ENCODE results near the gene AFAP1.
A peak's percentile ranks its signal among the peaks of the same experiment; 100 is the strongest.

The AFAP1 gene

DNA sequence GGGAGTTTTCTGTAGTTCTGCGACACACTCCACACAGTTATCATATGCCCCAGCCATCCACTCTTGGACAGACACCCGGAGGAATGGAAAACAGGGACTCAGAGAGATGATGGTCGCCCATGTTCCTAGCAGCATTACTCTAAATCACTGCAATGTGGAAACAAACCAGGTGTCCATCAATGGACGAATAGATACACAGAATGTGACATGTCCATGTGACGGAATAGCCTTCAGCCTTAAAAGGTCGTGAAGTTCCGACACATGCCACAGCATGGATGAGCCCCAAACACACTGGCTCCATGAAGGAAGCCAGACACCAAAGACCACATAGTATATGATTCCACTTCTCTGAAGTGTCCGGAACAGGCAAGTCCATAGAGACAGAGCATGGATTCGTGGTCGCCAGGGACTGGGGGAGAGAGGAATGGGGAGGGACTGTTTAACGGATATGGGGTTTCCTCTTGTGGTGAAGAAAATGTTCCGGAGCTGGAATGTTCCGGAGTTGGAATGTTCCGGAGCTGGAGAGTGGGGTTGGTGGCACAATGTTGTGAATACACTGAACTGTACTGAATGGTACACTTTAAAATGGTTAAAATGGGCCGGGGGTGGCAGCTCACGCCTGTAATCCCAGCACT is 28.7 kb upstream of the AFAP1 start:
- DNase-seq (ENCODE audit: low read depth), result no peak

DNA sequence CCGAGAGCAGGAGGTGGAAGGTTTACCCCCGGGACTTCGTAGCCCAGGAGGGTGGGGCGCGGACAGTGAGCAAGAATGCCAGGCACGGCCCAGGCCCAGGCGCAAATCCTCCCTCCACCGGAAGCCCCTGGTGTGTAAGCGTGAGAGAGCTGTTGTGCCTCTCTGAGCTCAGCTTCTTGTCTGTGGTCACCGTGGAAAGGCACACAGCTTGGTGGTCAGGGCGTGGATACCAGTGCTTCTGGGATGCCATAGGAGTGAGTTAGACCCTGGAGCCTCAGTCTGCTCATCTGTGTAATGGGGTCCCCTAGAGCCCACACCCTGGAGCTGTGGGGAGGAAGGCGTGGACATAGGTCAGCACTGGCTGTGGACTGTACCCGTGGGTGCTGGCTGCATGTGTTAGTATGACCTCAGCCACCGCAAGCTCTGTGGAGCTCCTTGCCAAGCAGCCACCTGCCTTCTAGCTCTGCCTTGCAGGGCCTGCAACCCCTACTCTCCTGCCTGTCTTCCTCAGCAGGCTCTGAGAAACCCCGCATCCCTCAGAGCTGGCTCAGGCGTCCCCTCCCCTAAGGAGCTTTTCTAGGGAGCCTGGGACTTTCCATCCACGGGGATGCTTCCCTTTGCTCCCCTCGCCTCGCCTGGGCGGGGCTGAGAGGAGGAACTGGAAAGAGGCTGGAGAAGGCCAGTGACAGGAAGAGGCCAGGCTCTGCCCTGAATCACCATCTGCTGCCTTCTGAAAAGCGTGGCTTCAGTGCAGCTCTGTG is 28.0 kb upstream of the AFAP1 start:
- no peak for DNase-seq (ENCODE audit: low read depth)

DNA sequence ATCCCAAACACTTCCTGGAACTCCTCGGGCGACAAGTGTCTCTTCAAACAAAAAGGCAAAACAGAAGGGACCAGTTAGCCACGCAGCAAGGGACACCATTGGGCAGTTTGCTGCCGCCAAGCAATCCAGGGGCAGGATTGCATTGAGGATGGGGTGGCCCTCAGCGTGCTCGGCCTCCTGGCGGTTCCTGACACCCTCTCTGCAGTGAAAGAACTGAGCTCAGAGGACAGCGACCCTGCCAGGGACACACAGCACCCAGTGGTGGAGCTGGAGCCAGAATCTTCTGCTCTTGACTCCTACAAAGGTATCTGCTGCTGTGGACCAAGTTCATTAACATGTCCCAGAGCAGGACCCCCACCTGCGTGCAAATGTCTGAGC is 27.4 kb upstream of the AFAP1 start:
- no peak for DNase-seq (ENCODE audit: low read depth)

DNA sequence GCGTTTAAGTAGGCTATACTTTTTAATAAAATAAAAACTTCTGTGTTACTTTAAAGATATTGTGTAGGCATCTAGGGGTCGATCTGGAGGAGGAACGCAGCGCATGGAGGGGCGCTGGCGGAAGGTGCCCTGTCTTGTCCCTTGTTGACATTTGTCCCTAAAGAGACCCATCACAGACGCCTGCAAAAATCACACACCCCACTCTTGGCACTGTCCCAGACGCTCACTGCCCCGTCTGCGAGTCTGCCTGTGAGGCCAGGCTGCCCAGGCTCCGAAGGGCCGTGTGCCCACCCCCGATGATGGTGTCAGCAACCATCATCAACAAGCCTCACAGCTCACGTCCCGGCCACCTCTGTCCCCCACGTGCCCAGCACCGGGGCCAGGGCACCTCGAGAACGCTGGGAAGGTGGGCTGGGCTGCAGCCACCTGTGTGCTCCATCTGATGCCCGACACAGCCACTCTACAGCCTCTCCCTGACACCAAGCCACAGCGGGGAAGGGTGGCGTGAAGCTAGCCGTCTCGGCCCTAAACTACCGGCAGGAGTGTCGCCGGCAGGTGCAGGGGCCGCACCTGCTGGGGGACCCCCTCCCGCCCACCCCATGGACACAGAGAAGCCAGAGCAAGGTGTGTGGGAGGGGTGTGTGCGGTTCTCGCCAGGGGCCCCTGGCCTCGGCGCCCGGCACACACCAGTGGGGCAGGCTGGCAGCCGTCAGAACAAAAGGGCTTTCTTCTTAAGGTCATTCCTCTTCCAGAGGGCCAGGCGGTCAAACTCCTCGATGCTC is 26.8 kb upstream of the AFAP1 start:
- no peak for DNase-seq (ENCODE audit: low read depth)

DNA sequence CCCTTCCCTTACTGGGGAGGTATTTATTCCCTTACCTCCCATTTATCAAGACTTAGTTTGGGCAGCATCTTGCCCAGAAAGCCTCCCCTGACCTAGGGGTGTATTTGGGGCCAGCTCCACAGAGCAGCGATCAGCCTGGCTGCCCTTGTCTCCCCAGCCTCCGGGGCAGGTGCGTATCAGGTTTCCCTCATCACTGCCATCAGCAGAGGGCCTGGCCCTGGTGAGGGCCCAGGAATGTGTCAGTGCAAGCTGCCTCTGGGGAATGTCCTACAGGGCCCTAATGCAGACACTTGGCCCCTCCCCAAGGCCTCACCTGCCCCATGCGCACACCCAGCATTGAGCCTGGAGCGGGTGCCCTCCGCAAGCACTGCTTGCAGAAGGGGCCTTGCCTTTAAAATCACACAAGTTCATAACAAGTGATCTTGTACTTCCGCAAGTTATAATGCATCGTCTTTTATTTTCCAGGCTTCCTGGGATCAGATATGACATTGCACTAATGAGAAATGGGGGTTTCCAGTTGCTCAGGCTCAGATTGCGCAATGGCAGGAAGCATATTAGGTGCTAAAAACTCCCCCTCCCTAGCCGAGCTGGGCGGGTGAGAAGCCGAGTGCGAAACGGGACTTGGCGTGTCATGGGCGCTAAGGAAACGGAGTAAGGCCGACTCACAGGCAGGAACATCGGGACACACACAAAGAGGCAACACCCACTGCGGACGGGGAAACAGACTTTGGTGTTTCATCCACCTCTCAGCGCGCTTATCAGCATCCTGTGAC is 25.4 kb upstream of the AFAP1 start:
- DNase-seq (ENCODE audit: low read depth), result peak; percentile 44

DNA sequence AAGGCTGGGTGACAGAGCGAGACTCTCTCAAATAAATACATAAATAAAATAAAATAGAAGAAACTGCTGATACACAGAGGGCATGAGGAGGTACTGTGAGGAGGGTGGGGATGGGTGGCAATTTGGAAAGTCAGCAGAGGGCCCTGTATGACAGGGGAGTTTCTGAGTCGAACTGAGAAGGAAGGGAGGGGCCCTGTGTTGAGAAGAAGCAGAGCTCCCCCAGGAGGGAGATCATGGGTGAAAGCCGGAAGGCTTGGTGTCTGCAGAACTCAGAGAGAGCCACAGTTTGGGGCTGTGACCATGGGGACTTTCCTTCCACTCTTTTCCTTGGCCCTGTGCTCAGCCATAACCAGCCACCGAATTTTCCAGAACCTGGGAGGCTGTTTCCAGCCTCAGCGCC is 24.8 kb upstream of the AFAP1 start:
- DNase-seq (ENCODE audit: low read depth), result no peak

DNA sequence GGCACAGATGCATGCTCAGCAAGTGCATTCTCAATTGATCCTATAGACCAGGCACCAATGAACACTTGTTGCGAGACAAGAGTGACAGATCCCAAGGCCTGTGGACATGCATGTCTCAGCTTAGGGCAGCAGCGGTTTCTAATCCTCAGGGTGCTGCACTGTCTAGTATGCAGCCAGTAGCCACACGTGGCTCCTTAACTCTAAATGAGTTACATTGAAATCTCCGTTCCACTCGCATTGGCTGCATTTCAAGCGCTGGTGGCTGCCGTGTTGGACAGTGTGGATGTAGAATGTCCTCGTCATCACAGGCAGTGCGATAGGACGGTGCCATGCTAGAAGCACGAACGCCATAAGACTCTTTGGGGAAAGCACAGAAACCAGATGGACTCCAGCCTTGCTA is 24.0 kb upstream of the AFAP1 start:
- DNase-seq (ENCODE audit: low read depth), result no peak

DNA sequence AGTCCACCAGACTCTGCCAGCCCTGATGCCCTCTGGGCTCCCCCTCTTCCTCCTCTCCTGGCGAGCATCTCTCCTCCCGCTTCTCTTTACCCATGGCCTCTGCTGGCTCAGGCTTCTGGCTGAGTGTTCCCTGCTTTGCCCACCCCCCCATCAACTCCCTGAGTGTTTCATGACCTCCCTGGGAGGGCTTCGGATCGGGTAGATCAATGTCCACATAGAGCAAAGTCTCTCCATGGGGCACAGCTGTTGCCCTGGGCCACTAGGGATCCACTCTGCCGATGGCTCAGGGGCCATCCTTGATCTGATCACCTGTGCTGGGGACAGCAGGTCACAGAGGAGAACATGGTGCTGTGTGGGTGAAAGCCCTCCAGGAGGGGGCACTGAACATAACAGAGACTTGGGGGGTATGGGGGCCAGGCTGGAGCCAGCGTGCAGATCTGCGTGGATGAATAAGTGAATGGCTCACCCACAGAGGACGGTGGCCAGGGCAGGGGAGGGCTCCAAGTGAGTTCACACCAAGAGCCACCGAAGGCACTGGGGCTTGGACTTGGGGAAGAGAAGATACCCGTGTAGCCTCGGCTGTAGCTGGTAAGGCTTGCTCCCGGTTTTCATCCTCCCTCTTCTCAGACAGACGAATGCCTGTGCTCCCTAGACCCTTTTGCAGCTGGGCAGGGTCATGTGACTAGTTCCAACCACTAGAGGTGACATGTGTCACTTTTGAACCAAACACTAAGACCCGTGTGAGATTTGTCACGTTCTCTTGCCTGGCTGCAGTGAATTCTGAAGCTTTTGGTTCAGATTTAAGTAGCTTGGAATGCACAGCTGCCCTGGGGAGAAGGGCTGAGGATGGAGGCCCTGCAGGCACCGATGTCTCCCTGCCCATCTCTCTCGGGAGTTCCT is 23.2 kb upstream of the AFAP1 start:
- DNase-seq (ENCODE audit: low read depth), result no peak

DNA sequence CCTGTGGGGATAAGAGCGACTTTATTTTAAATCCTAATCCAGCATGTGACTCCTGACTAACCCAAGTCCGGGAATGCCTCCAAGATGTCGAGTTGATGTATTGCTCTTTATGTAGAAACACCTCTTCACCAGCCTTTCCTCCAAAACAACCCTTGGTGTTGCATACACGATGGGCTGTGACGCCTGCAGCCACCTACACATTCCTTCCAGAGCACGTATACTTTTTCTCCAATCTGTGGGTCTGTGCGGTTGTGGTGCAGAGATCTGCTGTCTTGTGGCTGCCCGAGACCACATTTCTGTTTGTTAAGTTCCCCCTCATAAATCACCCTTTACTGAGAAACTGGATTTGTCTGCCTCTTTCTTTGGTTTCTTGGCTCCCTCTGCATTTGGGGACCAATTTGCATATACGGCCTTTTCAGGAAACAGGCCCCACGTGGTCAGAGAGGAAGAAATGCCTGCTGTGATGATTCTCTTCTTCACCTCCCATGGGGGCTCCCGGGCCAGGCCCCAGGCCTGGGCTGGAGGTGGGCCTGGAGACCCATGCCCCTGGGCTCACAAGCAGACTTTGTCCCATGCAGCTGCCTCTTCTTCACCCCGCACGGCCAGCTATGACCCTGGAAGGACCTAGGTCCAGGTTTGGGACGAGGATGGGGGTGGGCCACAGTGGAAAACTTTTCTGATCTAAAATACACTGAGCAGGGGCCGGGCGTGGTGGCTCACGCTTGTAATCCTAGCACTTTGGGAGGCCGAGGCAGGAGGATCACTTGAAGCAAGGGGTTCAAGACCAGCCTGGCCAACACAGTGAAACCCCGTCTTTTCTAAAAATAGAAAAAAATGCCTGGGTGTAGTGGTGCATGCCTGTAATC is 21.4 kb upstream of the AFAP1 start:
- DNase-seq (ENCODE audit: low read depth), result no peak

DNA sequence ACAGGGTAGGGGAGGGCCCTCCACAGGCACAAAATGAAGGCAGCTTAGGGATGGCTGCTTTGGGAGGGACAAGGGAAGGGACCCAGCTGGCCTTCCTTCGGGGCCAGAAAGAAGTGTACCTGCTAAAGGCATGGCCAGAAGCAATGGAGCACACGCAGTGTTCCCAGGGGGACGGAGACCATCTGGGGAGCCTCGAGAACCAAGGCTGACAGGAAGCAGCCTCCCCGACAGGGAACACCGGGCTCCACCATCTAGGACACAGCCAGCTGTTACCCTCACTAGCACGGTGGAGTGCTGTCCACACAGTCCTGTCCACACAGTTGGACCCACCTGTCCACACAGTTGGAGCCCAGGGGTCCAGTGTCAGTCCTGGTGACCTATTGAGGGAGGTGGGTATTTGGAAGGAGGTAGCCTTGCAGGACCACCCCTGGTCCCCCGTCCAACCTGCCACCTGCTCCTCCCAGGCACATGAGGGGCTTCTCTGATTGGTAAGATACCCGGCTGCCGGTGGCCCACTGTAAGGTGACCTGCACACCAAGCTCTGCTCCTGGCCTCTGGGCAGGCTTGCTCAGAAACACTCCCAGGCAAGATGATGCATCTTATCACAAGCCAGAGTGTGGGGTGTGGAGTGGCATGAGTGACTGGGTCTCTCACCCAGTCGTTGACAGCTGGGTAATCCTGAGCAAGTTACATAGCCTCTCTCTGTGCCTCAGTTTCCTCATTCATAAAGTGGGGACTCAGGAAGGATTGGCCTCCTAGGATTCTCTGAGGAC is 20.5 kb upstream of the AFAP1 start:
- DNase-seq (ENCODE audit: low read depth), result no peak

DNA sequence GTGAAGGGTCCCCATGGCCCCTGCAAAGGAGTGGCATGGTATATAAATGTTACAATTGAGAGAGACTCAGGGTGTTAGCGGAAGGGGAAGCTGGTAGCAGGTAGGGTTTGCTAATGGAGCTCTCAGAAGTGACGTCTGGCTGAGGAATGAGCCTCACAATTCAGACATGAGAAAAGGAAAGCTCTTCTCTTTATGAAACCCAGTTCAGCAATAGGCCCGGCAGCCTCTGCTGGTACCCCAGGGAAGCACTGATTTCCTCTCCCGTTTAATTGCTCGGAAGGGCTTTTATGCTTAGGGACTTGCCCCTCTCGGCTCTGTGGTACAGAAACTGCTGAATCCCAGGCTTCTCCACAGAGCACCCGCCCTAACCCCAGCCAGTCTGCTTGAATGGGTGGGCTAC is 19.4 kb upstream of the AFAP1 start:
- DNase-seq (ENCODE audit: low read depth), result no peak

DNA sequence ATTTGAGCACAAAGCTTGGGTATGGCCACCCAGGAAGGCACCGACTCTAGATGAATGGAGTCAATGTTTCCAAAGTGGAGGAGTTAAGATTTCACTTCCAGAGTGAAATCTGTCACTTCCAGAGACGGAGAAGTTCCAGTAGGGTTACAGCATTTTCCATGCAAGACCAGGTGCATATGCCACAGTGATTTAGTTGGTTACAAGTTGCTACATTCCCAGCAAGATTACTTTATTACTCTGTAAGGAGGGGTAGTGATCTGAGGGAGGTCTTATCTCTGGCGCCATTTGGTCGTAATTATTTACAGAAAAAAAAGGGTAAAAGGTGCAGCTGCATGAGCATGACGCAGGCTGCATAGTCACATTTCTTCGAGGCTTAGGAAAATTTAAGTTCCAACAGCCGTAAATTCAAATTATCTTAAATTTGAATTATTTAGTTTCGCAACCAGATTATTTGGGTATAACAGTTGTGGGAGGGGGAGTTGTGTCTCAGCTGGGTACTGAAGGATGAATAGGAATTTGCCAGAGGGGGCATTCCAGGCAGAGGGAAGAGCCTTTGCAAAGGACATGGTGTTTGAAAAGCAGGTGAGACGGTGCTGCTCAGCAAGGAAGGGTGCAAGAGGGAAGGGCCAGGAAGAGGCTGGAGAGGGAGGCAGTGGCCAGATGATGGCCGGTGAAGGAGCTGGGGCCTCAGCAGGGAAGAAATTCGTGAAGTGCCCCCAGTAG is 17.4 kb upstream of the AFAP1 start:
- DNase-seq (ENCODE audit: low read depth), result no peak

DNA sequence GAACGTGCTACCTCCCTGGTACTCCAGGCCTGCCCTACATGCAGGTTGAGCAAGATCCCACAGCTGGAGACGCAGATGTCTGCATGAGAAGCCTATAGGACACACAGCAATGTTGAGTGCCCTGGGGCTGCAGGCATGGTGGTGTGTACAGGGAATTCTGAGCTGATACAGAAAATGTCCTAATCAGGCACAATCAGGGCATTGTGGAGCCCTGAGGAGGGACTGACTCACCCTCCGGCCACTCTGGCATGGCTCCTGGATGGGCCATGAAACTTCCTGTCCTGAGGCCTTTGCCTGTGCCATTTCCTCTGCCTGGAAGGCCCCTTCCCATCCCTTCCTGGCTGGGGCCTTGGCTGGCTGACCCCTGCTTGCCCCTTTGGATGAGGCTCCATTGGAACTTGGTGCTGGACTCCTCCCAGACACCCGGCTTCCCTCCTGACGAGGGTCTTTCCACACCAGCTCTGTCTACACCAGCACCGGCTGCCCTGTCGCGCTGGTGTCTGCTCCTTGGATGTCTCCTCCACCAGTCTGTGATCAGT is 16.7 kb upstream of the AFAP1 start:
- DNase-seq (ENCODE audit: low read depth), result no peak

DNA sequence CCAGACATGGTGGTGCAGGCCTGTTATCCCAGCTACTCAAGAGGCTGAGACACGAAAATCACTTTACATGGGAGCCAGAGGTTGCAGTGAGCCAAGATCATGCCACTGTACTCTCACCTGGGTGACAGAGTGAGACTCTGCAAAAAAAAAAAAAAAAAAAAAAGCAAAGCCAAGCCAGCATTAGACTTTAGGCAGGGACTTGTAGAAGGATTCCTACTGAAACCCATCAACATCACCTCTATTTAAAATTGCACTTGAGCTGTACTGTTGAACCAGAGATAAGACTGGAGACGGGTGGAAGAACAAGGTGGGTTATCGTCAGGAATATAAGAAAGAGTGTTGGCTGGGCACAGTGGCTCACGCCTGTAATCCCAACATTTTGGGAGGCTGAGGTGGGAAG is 15.7 kb upstream of the AFAP1 start:
- no peak for DNase-seq (ENCODE audit: low read depth)

DNA sequence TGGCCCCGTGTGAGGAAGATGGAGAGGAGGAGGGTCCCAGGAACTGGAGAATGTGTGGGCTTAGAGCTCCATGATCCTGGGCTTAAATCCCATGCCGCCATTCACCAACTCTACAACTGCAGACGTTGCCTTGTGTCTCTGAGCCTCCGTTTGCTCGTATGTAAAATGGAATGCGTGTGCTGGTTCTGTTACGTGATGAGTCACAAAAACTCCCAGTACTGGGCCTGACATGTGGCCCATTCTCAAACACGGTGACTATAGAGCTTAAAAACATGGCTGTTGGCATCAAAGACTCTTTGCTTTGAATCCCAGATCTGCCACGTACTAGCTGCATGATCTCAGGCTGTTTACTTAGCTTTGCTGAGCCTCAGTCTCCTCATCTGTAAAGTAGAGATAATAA is 13.0 kb upstream of the AFAP1 start:
- no peak for DNase-seq (ENCODE audit: low read depth)

DNA sequence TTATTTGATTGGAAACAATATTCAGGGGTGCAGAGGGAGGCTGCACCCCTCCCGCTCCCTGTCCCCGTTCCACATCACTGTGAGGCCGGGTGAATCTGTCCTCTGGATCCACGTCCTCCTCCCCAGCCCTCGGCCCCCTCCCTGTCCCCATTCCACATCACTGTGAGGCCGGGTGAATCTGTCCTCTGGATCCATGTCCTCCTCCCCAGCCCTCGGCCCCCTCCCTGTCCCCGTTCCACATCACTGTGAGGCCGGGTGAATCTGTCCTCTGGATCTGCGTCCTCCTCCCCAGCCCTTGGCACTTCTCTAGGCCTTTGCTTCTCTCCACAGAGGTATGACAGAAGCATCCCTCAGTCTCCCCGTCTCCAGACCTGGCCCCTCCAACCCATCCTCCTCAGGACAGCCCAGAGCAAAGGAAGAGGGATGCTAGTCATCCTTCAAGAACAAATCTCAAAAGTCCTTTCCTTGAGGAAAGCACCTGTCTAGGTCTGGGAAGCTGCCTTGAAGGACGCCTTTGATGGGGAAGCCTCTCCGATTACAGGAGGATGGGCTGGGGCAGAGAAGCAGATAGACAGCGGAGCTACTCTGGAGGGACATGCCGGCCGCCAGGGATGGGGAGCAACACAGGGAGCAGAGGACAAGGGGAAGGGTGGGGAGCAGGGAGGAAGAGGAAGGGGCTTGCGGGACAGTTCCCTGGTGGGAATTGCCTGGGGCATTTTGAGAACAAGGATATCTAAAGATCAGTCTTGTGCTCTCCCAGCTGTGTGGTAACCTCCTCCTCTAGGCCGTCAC is 10.8 kb upstream of the AFAP1 start:
- no peak for DNase-seq (ENCODE audit: low read depth)

DNA sequence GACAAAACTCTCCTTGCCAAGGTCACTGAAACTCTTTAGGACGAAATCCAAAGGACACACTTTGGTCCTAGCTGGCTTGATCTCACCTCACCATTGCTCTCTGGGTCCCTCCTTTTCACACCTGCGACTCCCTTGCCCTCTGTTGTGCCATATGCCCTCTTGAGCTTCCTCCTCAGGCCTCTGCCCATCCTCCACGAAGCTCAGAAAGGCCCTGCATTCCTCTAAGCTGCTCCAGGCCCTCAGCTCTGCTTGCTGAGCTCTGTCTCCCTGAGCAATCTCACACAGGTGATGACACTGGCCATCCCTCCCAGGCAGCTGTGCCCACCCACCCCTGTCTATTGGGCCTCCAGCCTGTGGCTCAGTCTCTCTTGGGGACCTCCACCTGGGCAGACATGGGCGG is 10.1 kb upstream of the AFAP1 start:
- no peak for DNase-seq (ENCODE audit: low read depth)

DNA sequence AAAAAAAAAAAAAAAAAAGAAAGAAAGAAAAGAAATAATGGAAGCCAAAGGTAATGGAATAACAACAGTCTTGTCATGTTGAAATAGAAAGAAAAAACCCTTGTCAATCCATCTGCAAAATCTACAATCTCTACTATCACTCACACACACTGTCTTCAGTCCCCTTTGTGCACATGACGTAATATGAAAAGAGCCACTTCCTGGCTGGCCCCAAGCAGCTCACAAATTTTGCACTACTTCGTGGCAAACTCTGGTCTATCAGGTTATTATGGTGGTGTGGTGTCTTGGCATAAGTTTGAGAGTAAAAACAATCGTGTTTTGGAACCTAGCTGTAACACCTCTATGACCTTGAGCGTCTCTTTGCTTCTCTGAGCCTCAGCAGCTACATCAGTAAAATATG is 8.3 kb upstream of the AFAP1 start:
- DNase-seq (ENCODE audit: low read depth), result no peak
